Measurements from ENCODE around the gene CFAP157. TPM values are rescaled to one million over a fixed set of nuclear protein-coding genes. Genes with fewer than 3 reads are reported as not detected.

Gene CFAP157
- total and polyA plus RNA-seq, 2 of the 13 experiments (the other 11 are each of a cell fraction or from before 2014, with no cell fraction given), result 0.07 TPM; not detected in 1

- TF ChIP-seq, protein P1, sequence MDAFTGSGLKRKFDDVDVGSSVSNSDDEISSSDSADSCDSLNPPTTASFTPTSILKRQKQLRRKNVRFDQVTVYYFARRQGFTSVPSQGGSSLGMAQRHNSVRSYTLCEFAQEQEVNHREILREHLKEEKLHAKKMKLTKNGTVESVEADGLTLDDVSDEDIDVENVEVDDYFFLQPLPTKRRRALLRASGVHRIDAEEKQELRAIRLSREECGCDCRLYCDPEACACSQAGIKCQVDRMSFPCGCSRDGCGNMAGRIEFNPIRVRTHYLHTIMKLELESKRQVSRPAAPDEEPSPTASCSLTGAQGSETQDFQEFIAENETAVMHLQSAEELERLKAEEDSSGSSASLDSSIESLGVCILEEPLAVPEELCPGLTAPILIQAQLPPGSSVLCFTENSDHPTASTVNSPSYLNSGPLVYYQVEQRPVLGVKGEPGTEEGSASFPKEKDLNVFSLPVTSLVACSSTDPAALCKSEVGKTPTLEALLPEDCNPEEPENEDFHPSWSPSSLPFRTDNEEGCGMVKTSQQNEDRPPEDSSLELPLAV (CRISPR knock-in tag; conservative IDR thresholded peaks at IDR 0.05; ENCODE audit: low read depth), result no peak
- TF ChIP-seq SNRNP70 (IDR thresholded peaks at IDR 0.05; ENCODE audit: low read depth, low read length) (no peak), PCBP2 (optimal IDR thresholded peaks at IDR 0.05; ENCODE audit: low read depth, low read length, poor library complexity, severe bottlenecking) (no peak), GFI1 (CRISPR knock-in tag; IDR thresholded peaks at IDR 0.05; ENCODE audit: borderline replicate concordance) (no peak), ATF7-NPFF (CRISPR knock-in tag; IDR thresholded peaks at IDR 0.05; ENCODE audit: low read depth) (no peak; the same call in 1 of the 2 replicates), SSRP1 (CRISPR knock-in tag; IDR thresholded peaks at IDR 0.05) (no peak), SATB2 (CRISPR knock-in tag; IDR thresholded peaks at IDR 0.05) (no peak), RFXANK (CRISPR knock-in tag; IDR thresholded peaks at IDR 0.05) (no peak), PITX1 (CRISPR knock-in tag; IDR thresholded peaks at IDR 0.05) (peak; percentile 31), CERS6 (CRISPR knock-in tag; IDR thresholded peaks at IDR 0.05) (no peak), MLLT10 (CRISPR knock-in tag; IDR thresholded peaks at IDR 0.05) (no peak), BRCA1 (CRISPR knock-in tag; IDR thresholded peaks at IDR 0.05) (no peak), SP4 (CRISPR knock-in tag; IDR thresholded peaks at IDR 0.05) (peak; percentile 92), ZNF619 (CRISPR knock-in tag; IDR thresholded peaks at IDR 0.05) (no peak; the same call in 1 of the 2 replicates), ZNF562 (CRISPR knock-in tag; IDR thresholded peaks at IDR 0.05; ENCODE audit: borderline replicate concordance) (no peak), KLF16 (CRISPR knock-in tag; IDR thresholded peaks at IDR 0.05) (no peak), DNMT1 (CRISPR knock-in tag; IDR thresholded peaks at IDR 0.05) (no peak; the same call in 1 of the 2 replicates), CEBPG (CRISPR knock-in tag; IDR thresholded peaks at IDR 0.05) (no peak; the same call in 1 of the 2 replicates)
- TF ChIP-seq, protein P2, sequence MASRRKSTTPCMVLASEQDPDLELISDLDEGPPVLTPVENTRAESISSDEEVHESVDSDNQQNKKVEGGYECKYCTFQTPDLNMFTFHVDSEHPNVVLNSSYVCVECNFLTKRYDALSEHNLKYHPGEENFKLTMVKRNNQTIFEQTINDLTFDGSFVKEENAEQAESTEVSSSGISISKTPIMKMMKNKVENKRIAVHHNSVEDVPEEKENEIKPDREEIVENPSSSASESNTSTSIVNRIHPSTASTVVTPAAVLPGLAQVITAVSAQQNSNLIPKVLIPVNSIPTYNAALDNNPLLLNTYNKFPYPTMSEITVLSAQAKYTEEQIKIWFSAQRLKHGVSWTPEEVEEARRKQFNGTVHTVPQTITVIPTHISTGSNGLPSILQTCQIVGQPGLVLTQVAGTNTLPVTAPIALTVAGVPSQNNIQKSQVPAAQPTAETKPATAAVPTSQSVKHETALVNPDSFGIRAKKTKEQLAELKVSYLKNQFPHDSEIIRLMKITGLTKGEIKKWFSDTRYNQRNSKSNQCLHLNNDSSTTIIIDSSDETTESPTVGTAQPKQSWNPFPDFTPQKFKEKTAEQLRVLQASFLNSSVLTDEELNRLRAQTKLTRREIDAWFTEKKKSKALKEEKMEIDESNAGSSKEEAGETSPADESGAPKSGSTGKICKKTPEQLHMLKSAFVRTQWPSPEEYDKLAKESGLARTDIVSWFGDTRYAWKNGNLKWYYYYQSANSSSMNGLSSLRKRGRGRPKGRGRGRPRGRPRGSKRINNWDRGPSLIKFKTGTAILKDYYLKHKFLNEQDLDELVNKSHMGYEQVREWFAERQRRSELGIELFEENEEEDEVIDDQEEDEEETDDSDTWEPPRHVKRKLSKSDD (CRISPR knock-in tag; IDR thresholded peaks at IDR 0.05; ENCODE audit: low read depth), result peak; percentile 65; the same call in 1 of the 2 replicates
Observed at GRCh38 chr9:127715470-127716337, 8.9 kb downstream of the CFAP157 start, which contains the start of the genes PTRH1 and TTC16 (continued).
